HepG2 (cell line): ENCODE results near the gene IL1R1. TPM values are rescaled to one million over a fixed set of nuclear protein-coding genes. Genes with fewer than 3 reads are reported as not detected.

Experiments
- ARNTL ChIP-seq: sonication (generic); formaldehyde crosslinking; IDR thresholded peaks from 2 replicates; pipeline ENCODE4 v1.4.0; 2020; ENCODE audit warnings: mild to moderate bottlenecking, missing genetic modification reagents
- DPF2 ChIP-seq: sonication (generic); formaldehyde crosslinking; IDR thresholded peaks from 2 replicates; pipeline ENCODE4 v1.4.0; 2020; ENCODE audit warnings: mild to moderate bottlenecking, low read depth, missing genetic modification reagents, borderline replicate concordance
- FOSL2 ChIP-seq: sonication (generic); formaldehyde crosslinking; IDR thresholded peaks from 2 replicates; pipeline ENCODE4 v1.4.0; 2020; ENCODE audit warnings: missing genetic modification reagents
- HNRNPH1 ChIP-seq: fragments of 200-400 bp; formaldehyde crosslinking; optimal IDR thresholded peaks from 2 replicates; pipeline ENCODE3; 2017; ENCODE audit warnings: mild to moderate bottlenecking, low read depth, low read length
- IKZF4 ChIP-seq: sonication (generic); formaldehyde crosslinking; IDR thresholded peaks from 2 replicates; pipeline ENCODE4 v1.5.1; 2020; ENCODE audit warnings: borderline replicate concordance, mild to moderate bottlenecking, low read depth, missing genetic modification reagents; ENCODE audit errors: not compliant biosample characterization
- NCOA2 ChIP-seq: sonication (generic); formaldehyde crosslinking; IDR thresholded peaks from 2 replicates; pipeline ENCODE4 v1.8.0; 2022; ENCODE audit warnings: inconsistent platforms
- NFIC ChIP-seq: IDR thresholded peaks from 2 replicates; pipeline ENCODE4 v1.6.1; 2012; ENCODE audit warnings: mild to moderate bottlenecking, low read length, inconsistent platforms
- NFKBIZ ChIP-seq: IDR thresholded peaks from 2 replicates; pipeline ENCODE4 v1.6.1; 2018; ENCODE audit warnings: missing genetic modification reagents, missing compliant biosample characterization
- NONO ChIP-seq, 2 experiments: fragments of 450-650 bp in 1 of 2; sonication (generic) in 1 of 2; formaldehyde crosslinking in 1 of 2; IDR thresholded peaks in 1 of 2; conservative IDR thresholded peaks in 1 of 2; 2 replicates each; pipeline versions ENCODE4 v1.6.1 to v1.8.0; 2017 to 2022; ENCODE audit warnings: mild to moderate bottlenecking in 1 of 2, missing genetic modification reagents in 1 of 2, moderate library complexity in 1 of 2
- RBM22 ChIP-seq: fragments of 200-400 bp; formaldehyde crosslinking; optimal IDR thresholded peaks from 2 replicates; pipeline ENCODE3; 2017; ENCODE audit warnings: mild to moderate bottlenecking, low read length, moderate library complexity
- RELA ChIP-seq: sonication (generic); formaldehyde crosslinking; IDR thresholded peaks from 2 replicates; pipeline ENCODE4 v1.4.0; 2020; ENCODE audit warnings: missing genetic modification reagents
- SETDB1 ChIP-seq: sonication (generic); formaldehyde crosslinking; IDR thresholded peaks from 2 replicates; pipeline ENCODE4 v1.5.1; 2020; ENCODE audit warnings: missing genetic modification reagents, mild to moderate bottlenecking, borderline replicate concordance
- SRSF4 ChIP-seq: fragments of 200-400 bp; formaldehyde crosslinking; IDR thresholded peaks from one replicate; pipeline ENCODE4 v1.6.1; 2018; ENCODE audit warnings: mild to moderate bottlenecking, low read depth, low read length, moderate library complexity; ENCODE audit not compliant: poor library complexity, severe bottlenecking
- ZFP36 ChIP-seq: fragments of 150-350 bp; IDR thresholded peaks from 2 replicates; pipeline ENCODE4 v1.6.1; 2018; ENCODE audit warnings: borderline replicate concordance, low read length, low read depth; ENCODE audit not compliant: partially characterized antibody
- ZFP36L1 ChIP-seq: sonication (generic); formaldehyde crosslinking; IDR thresholded peaks from 2 replicates; pipeline ENCODE4 v1.8.0; 2022; ENCODE audit warnings: mild to moderate bottlenecking, missing genetic modification reagents, moderate library complexity
- ZKSCAN1 ChIP-seq: fragments of 150-350 bp; IDR thresholded peaks from 2 replicates; pipeline ENCODE4 v1.6.1; 2014; ENCODE audit warnings: low read length
- ZNF3 ChIP-seq: IDR thresholded peaks from 2 replicates; pipeline ENCODE4 v1.7.0; 2017; ENCODE audit warnings: inconsistent platforms
- ZNF484 ChIP-seq: sonication (generic); formaldehyde crosslinking; IDR thresholded peaks from 2 replicates; pipeline ENCODE4 v1.5.1; 2020; ENCODE audit warnings: mild to moderate bottlenecking, low read depth, missing genetic modification reagents, borderline replicate concordance
- ZNF629 ChIP-seq: sonication (generic); formaldehyde crosslinking; conservative IDR thresholded peaks from 2 replicates; pipeline ENCODE4 v1.5.0; 2020; ENCODE audit warnings: missing genetic modification reagents
- ZNF691 ChIP-seq: sonication (generic); formaldehyde crosslinking; IDR thresholded peaks from 2 replicates; pipeline ENCODE4 v1.4.0; 2020; ENCODE audit warnings: missing genetic modification reagents, low read depth, mild to moderate bottlenecking, borderline replicate concordance
- ZNF792 ChIP-seq: IDR thresholded peaks from 2 replicates; pipeline ENCODE4 v1.6.1; 2016
- polyA plus RNA-seq, 8 experiments: library from polyadenylated mRNA; depleted of rRNA in 3 of 8; stranded (reverse) in 7 of 8; unstranded in 1 of 8; fragments of >200 nt; fragmentation: Illumina TruSeq in 4 of 8; extraction: Trizol in 4 of 8; gene quantifications; 2 replicates each; pipeline versions ENCODE4 v1.2.1 to v1.2.3, GENCODE V29; 2011 to 2016; ENCODE audit warnings: low read depth in 4 of 8, missing spikeins in 1 of 8, mixed read lengths in 1 of 8; ENCODE audit not compliant: insufficient read depth in 1 of 8
- total RNA-seq, 5 experiments: library from RNA; depleted of rRNA; stranded (reverse); fragments of >200 nt; fragmentation: Illumina TruSeq; extraction: Trizol; gene quantifications; 2 replicates each; pipeline ENCODE4 v1.2.3, GENCODE V29; 2016; ENCODE audit warnings: low read depth in 1 of 5
- TF ChIP-seq, protein P1 (sequence below): sonication (generic); formaldehyde crosslinking; conservative IDR thresholded peaks from 2 replicates; pipeline ENCODE4 v1.4.0; 2020; ENCODE audit warnings: missing genetic modification reagents
- TF ChIP-seq, protein P2 (sequence below): sonication (generic); formaldehyde crosslinking; IDR thresholded peaks from 2 replicates; pipeline ENCODE4 v1.4.0; 2020; ENCODE audit warnings: missing genetic modification reagents, borderline replicate concordance
- TF ChIP-seq, protein P3 (sequence below): sonication (generic); formaldehyde crosslinking; IDR thresholded peaks from 2 replicates; pipeline ENCODE4 v1.4.0; 2020; ENCODE audit warnings: mild to moderate bottlenecking, missing genetic modification reagents

The IL1R1 gene
- total and polyA plus RNA-seq, 2 of the 13 experiments (the other 11 are each of a cell fraction or from before 2014, with no cell fraction given) = 38.0 to 93.1 TPM

- peak; percentile 93 for TF ChIP-seq FOSL2 (CRISPR knock-in tag)
- peak; percentile 95 for TF ChIP-seq NCOA2 (CRISPR knock-in tag)
- no peak for TF ChIP-seq HNRNPH1
- no peak for TF ChIP-seq ZFP36L1 (CRISPR knock-in tag)
- no peak for TF ChIP-seq RBM22
- TF ChIP-seq NONO (IDR thresholded peaks at IDR 0.05) = no peak
- TF ChIP-seq NONO (CRISPR knock-in tag; conservative IDR thresholded peaks at IDR 0.05) = peak; percentile 45; the same call in 1 of the 2 replicates
- peak; percentile 49; the same call in 1 of the 2 replicates for TF ChIP-seq ZNF629 (CRISPR knock-in tag)
- no peak for TF ChIP-seq RELA (CRISPR knock-in tag)
- no peak for TF ChIP-seq SRSF4
- TF ChIP-seq ARNTL = 0 out of 2 replicates have a peak, but pooled peaks have one; percentile 54
- TF ChIP-seq DPF2 = peak; percentile 89
- TF ChIP-seq ZNF691 (CRISPR knock-in tag) = no peak
- TF ChIP-seq ZNF792 (CRISPR knock-in tag) = 0 out of 2 replicates have a peak, but pooled peaks have one; percentile 19
- TF ChIP-seq, protein P1, sequence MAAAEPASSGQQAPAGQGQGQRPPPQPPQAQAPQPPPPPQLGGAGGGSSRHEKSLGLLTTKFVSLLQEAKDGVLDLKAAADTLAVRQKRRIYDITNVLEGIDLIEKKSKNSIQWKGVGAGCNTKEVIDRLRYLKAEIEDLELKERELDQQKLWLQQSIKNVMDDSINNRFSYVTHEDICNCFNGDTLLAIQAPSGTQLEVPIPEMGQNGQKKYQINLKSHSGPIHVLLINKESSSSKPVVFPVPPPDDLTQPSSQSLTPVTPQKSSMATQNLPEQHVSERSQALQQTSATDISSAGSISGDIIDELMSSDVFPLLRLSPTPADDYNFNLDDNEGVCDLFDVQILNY (CRISPR knock-in tag) = no peak
- no peak for TF ChIP-seq SETDB1 (CRISPR knock-in tag)
- TF ChIP-seq ZFP36 = peak; percentile 53
- no peak for TF ChIP-seq ZNF3 (CRISPR knock-in tag)
- TF ChIP-seq ZNF484 (CRISPR knock-in tag) = no peak
- TF ChIP-seq, protein P2, sequence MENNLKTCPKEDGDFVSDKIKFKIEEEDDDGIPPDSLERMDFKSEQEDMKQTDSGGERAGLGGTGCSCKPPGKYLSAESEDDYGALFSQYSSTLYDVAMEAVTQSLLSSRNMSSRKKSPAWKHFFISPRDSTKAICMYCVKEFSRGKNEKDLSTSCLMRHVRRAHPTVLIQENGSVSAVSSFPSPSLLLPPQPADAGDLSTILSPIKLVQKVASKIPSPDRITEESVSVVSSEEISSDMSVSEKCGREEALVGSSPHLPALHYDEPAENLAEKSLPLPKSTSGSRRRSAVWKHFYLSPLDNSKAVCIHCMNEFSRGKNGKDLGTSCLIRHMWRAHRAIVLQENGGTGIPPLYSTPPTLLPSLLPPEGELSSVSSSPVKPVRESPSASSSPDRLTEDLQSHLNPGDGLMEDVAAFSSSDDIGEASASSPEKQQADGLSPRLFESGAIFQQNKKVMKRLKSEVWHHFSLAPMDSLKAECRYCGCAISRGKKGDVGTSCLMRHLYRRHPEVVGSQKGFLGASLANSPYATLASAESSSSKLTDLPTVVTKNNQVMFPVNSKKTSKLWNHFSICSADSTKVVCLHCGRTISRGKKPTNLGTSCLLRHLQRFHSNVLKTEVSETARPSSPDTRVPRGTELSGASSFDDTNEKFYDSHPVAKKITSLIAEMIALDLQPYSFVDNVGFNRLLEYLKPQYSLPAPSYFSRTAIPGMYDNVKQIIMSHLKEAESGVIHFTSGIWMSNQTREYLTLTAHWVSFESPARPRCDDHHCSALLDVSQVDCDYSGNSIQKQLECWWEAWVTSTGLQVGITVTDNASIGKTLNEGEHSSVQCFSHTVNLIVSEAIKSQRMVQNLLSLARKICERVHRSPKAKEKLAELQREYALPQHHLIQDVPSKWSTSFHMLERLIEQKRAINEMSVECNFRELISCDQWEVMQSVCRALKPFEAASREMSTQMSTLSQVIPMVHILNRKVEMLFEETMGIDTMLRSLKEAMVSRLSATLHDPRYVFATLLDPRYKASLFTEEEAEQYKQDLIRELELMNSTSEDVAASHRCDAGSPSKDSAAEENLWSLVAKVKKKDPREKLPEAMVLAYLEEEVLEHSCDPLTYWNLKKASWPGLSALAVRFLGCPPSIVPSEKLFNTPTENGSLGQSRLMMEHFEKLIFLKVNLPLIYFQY (CRISPR knock-in tag) = peak; percentile 17; the same call in 1 of the 2 replicates
- TF ChIP-seq, protein P3, sequence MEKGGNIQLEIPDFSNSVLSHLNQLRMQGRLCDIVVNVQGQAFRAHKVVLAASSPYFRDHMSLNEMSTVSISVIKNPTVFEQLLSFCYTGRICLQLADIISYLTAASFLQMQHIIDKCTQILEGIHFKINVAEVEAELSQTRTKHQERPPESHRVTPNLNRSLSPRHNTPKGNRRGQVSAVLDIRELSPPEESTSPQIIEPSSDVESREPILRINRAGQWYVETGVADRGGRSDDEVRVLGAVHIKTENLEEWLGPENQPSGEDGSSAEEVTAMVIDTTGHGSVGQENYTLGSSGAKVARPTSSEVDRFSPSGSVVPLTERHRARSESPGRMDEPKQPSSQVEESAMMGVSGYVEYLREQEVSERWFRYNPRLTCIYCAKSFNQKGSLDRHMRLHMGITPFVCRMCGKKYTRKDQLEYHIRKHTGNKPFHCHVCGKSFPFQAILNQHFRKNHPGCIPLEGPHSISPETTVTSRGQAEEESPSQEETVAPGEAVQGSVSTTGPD (CRISPR knock-in tag) = peak; percentile 92
- TF ChIP-seq NFKBIZ = peak; percentile 90
- peak; percentile 91 for TF ChIP-seq NFIC
- TF ChIP-seq ZKSCAN1 = no peak
- TF ChIP-seq IKZF4 = no peak
These were observed 34.8 kb upstream of the IL1R1 start (continued) for GRCh38 chr2:102107741-102108070.
